Activated CD4-positive, alpha-beta memory T cell treated with anti-CD3 and anti-CD28 coated beads for 36 hours (primary cell): ENCODE measurements around the gene SNAPC4. TPM values are rescaled to one million over a fixed set of nuclear protein-coding genes. Genes with fewer than 3 reads are reported as not detected.

Experiments
- CTCF ChIA-PET: fragments of 350-600 bp; sonication (Branson Sonifier 250); formaldehyde crosslinking; loops from one replicate; lab custom pipeline; 2021; ENCODE audit warnings: antibody characterized with exemption, inconsistent platforms; lab: Charles Lee
- POLR2A ChIA-PET: fragments of 350-600 bp; sonication (Branson Sonifier 250); formaldehyde crosslinking; loops from one replicate; lab custom pipeline; 2021; ENCODE audit warnings: antibody characterized with exemption; lab: Charles Lee
- DNase-seq: peaks from one replicate; pipeline ENCODE4 v3.0.0-alpha.2; 2020
- H3K27ac Mint-ChIP-seq: one replicate; pipeline ENCODE4 v1.8.0; 2021; ENCODE audit warnings: mixed read lengths
- H3K27me3 Mint-ChIP-seq: one replicate; pipeline ENCODE4 v1.8.0; 2021; ENCODE audit warnings: mixed read lengths
- H3K36me3 Mint-ChIP-seq: one replicate; pipeline ENCODE4 v1.8.0; 2021; ENCODE audit warnings: mixed read lengths
- H3K4me1 Mint-ChIP-seq: one replicate; pipeline ENCODE4 v1.8.0; 2021; ENCODE audit warnings: low read depth, mixed read lengths
- H3K4me3 Mint-ChIP-seq: one replicate; pipeline ENCODE4 v1.8.0; 2021; ENCODE audit warnings: mild to moderate bottlenecking, mixed read lengths
- H3K9me3 Mint-ChIP-seq: one replicate; pipeline ENCODE4 v1.8.0; 2021; ENCODE audit warnings: mixed read lengths
- intact Hi-C: fragments of 100-400 bp; cut with micrococcal nuclease; formaldehyde crosslinking; loops from one replicate; pipeline ENCODE4 v1.15.1; 2023
- total RNA-seq, 2 experiments: library from RNA; stranded (reverse); gene quantifications; one replicate each; pipeline ENCODE4 v1.2.3, GENCODE V29; 2021

Gene SNAPC4
- total RNA-seq, 2 experiments from 2014 or later: 13.9 to 14.3 TPM

DNA sequence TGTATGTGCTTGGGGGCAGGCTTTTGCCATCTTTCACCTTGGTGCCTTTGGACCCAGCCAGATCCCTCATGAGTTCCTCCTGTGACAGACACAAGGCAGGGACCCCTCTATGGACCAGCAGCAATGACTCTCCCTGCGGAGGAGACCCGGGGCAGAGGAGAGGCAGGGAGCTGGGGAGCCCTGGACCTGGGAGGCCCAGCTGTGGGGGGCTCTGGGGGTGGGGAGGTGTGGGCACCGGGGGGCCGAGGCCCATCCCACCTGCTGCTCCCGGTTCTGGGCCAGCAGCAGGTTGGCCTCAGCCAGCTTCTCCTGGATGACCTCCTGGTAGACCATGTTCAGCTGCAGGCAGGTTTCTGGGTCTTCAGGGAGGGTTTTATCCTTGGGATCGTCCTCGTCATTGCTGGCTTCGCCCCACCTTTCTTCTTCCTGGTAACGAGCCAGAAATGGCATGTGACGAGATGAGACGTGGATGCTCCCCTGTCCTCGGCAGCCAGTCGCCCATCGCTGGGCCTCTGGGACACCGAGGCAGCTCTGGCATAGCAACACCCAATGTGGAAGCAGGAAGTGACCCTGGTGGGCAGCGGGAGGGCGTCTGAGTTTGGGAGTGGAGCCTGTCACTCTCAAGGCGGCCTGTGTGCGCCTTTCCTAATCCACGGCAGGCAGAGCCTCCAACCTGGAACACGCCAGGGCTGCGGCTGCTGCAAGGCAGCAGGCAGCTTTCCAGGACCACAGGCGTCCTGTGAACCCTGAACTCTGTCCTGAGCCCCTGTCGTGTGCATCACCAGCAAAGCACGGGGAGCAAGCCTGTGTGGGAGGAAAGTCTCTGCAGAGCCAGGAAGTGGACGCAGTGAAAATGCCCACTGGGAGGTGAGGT, 4.4 kb downstream of the SNAPC4 start:
- Mint-ChIP-seq H3K36me3 (peaks cover 35% of the 10 kb centered on the region), H3K4me3 (no peak overlapping the region), H3K27ac (no peak overlapping the region), H3K9me3 (no peaks in the 10 kb centered on the region), H3K4me1 (peaks cover 19% of the 10 kb centered on the region), H3K27me3 (no peaks in the 10 kb centered on the region)
- ChIA-PET CTCF (interaction anchor here (0.9 kb wide), 1 partner anchor 33 kb away, joined by 3 read pairs; no protein-coding TSS in a partner anchor), POLR2A (no interaction called here)
- intact Hi-C loops: no loop called here
- DNase-seq: no peak

DNA sequence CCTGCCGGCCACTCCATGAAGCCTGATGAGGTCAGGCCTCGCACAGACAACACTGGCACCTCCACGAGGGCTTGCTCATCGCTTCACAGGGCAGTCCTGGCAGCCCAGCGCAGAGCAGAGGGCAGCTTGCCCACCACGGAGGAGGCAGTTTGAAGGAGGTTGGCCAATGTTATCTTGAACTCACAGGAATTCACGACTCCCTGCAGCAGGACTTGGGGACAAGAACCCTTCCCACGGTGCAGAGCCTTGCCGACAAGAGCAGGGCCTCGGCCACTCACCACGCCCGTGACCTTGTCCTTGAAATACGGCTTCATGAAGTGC, 5.0 kb downstream of the SNAPC4 start:
- Mint-ChIP-seq H3K27ac (no peak overlapping the region), H3K4me3 (no peak overlapping the region), H3K27me3 (no peaks in the 10 kb centered on the region), H3K9me3 (no peaks in the 10 kb centered on the region), H3K36me3 (peaks cover 35% of the 10 kb centered on the region), H3K4me1 (peaks cover 17% of the 10 kb centered on the region)
- ChIA-PET CTCF (interaction anchor here (0.9 kb wide), 1 partner anchor 32 kb away, joined by 3 read pairs; no protein-coding TSS in a partner anchor), POLR2A (no interaction called here)
- DNase-seq: no peak
- intact Hi-C loops: no loop called here

DNA sequence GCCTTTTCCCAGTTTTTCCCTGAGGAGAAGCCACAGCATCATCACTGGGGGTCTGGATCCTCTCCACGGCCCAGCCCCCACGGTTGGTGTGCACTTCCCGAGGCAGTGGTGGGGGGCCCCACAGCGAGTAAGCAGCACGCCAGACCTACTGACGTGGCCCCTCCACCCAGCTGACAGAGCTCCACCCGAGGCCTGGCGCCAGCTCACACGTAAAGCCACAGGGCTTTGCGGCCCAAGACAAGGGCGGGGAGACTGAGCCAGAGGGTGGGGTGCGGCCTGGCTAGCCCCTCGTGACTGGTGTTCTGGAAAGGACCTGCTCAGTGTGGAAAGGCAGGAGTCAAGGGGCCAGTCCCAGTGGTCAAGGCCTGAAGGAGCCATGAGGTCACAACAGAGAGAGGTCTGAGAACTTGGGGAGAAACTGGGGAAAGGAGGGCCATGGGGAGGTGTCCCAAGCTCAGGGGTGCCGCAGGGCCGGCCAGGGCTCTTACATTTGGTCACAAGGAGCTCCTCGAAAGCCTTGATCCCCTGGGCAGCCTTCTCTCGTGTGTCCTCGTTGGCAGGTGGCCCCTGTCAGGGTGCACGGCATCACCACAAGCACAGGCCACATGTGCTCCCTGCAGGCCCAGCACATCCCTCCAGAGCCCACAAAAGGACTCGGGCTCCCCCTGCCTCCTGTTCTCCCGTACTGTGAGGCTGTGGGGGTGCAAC, 5.5 kb downstream of the SNAPC4 start:
- POLR2A ChIA-PET: no interaction called here
- Mint-ChIP-seq H3K27me3 (no peaks in the 10 kb centered on the region), H3K36me3 (peaks cover 37% of the 10 kb centered on the region), H3K9me3 (no peaks in the 10 kb centered on the region), H3K27ac (no peak overlapping the region), H3K4me1 (peaks cover 17% of the 10 kb centered on the region), H3K4me3 (no peak overlapping the region)
- no peak for DNase-seq
- intact Hi-C loops: no loop called here
- CTCF ChIA-PET: interaction anchor here (0.6 kb wide), 1 partner anchor 32 kb away, joined by 3 read pairs; no protein-coding TSS in a partner anchor

DNA sequence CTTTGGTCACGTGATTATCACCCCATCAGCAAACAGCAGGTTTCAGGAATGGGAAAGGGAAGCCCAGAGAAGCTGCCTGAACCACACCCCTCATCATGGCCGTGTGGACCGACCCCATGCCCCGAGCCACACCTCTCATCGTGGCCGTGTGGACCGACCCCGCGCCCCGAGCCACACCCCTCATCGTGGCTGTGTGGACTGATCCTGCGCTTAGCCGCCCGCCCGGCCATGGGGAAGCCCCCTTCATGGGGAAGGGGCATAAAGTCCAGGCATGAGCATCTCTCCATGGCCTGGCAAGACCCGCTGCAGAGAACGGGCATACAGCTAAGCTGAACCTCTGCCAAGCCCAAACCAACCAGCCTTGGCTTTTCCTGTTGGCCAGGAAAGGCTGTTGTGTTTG, 6.4 kb downstream of the SNAPC4 start:
- POLR2A ChIA-PET: no interaction called here
- no peaks in the 10 kb centered on the region for H3K27me3 Mint-ChIP-seq
- H3K9me3 Mint-ChIP-seq: no peaks in the 10 kb centered on the region
- DNase-seq: no peak
- CTCF ChIA-PET: interaction anchor here (0.6 kb wide), 1 partner anchor 31 kb away, joined by 3 read pairs; no protein-coding TSS in a partner anchor
- peaks cover 36% of the 10 kb centered on the region for H3K36me3 Mint-ChIP-seq
- no peak overlapping the region for H3K4me3 Mint-ChIP-seq
- no peak overlapping the region for H3K27ac Mint-ChIP-seq
- intact Hi-C loops: no loop called here
- H3K4me1 Mint-ChIP-seq: peaks cover 9% of the 10 kb centered on the region

DNA sequence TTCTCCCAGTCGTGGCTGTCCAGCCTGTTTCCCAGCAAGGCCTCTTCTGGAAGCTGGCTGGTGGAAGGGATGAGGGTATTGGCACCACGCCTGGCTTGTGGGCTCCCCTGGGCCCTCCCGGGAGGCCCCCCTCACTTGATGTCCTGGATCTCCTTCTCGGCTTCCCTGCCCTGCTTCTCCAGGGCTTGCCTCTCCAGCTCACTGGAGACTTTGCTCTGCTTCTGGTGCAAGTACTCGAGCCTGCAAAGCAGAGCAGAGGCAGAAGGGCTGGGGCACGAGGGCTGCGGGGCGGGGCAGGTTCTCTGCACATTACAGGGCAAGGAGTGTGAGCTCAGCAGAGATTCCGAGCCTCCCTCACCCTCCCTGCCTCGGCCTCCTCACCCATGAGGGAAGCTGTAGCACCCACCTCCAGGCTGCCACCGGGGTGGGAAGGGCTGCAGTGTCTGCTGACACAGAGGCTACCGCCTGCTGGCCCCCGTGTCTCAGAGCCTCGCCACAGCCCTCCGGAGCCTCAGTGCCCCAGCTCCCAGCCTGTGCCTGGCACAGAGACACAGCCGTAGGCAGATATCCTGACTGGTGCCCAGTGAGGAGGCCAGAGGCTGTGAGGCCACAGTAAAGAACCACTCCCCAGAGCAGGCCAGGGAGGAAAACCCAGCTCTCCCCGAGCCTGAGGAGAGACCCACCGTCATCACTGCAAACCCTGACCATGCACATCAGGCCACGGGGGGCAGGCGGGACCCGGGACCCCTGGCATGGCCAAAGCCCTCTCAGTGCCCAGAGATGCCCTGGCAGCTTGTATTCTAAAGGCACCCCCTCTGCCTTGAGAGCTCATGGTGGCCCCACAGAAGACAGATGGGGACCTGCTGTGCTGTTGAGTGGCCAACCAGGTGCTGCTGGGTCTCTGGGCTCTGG, 7.2 kb downstream of the SNAPC4 start:
- ChIA-PET POLR2A (no interaction called here), CTCF (interaction anchor here (1.4 to 1.7 kb wide), 2 partner anchors 8 to 30 kb away, joined by 3 to 4 read pairs; partner anchors contain the start of gene DNLZ)
- intact Hi-C loops: no loop called here
- H3K27me3 Mint-ChIP-seq: no peaks in the 10 kb centered on the region
- H3K36me3 Mint-ChIP-seq: peaks cover 34% of the 10 kb centered on the region
- H3K4me1 Mint-ChIP-seq: peaks cover 3% of the 10 kb centered on the region
- H3K4me3 Mint-ChIP-seq: no peak overlapping the region
- DNase-seq: no peak
- H3K27ac Mint-ChIP-seq: no peak overlapping the region
- H3K9me3 Mint-ChIP-seq: no peaks in the 10 kb centered on the region

DNA sequence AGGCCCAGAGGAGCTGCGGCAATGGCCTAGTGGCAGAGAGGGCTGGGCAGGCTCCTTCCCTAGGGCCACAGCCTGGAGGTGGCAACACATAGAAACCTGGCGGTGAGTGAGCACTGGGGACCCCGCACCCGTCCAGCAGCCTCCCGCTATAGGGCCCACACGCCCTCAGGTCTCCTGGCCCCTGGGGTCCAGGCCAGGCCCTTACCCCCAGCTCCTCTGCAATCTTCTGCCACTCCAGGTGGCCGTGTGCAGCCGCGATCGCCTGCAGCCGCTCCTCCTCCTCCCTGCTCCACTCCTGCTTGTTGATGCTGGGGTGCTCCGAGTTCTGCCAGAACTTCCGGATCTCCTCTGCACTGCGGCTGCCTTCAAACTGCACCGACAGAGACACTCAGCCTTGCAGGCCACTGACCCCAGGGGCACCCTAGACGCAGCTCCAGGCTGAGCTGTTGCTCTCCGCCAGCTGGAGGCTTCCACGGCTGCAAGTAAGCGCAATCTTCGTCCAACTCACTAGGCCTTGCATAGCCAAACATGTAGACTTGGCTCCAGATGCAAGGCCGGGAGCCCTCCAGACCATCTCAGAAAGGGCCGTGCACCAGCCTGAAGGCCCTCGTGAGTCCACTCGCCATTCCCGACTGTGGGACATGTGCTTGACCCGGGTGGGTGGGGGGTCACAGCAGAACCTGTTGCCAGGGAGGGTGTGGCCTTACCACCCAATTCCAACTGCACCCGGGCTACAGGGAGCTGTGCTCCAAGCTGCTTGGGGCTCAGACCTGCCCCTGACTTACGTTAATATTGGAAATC, 8.0 kb downstream of the SNAPC4 start:
- Mint-ChIP-seq H3K36me3 (peaks cover 36% of the 10 kb centered on the region), H3K9me3 (no peaks in the 10 kb centered on the region), H3K27me3 (no peaks in the 10 kb centered on the region), H3K4me1 (peaks cover under 1% of the 10 kb centered on the region), H3K4me3 (no peak overlapping the region), H3K27ac (no peak overlapping the region)
- intact Hi-C loops: no loop called here
- POLR2A ChIA-PET: no interaction called here
- CTCF ChIA-PET: interaction anchor here (0.9 to 1.7 kb wide), 4 partner anchors 9 to 29 kb away, joined by 3 to 4 read pairs (median 4); partner anchors contain the start of gene DNLZ
- DNase-seq: no peak

DNA sequence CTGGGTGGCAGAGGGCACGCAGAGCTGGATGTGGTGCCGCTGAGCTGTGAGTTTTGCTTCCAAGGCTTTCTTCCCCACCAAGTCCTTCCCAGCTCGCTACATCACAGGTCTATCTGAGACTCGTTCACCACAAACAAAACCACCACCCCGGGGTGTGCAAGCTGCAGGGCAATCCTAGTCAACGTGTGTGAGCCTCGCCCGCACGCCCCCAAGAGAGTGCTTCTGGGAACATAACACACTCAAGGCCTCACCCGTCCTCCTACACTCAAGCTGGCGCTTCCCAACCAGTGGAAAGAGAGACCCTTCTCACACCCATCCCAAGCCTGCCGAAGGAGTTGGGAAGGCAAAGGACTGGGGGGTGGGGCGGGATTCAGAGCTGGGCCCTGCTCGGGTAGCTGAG, 10.6 kb downstream of the SNAPC4 start:
- intact Hi-C loops: no loop called here
- Mint-ChIP-seq H3K4me1 (peaks cover 2% of the 10 kb centered on the region), H3K27ac (no peak overlapping the region), H3K36me3 (peaks cover 36% of the 10 kb centered on the region), H3K27me3 (no peaks in the 10 kb centered on the region), H3K4me3 (no peak overlapping the region), H3K9me3 (no peaks in the 10 kb centered on the region)
- POLR2A ChIA-PET: no interaction called here
- DNase-seq: no peak
- CTCF ChIA-PET: interaction anchor here (1.1 kb wide), 1 partner anchor 26 kb away, joined by 3 read pairs; the partner anchor contains the start of gene DNLZ

DNA sequence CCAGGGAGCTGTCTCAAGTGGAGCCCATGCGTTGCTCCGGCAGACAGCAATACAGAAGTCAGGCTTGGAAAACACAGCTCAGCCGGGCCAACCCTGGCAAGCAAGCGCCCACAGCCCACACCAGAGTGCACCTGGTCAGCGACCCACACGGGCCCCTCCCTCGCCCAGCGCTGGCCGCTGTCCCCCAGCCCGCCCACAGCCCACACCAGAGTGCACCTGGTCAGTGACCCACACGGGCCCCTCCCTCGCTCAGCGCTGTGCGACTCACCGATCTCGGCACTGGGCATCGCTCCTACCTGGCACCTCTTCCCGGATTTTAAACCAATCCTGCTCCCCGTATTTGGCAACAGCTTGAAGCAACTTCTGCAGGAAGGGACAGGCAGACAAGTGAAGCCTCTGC, 12.8 kb downstream of the SNAPC4 start:
- DNase-seq: no peak
- Mint-ChIP-seq H3K27ac (no peak overlapping the region), H3K4me1 (peaks cover 2% of the 10 kb centered on the region), H3K9me3 (no peaks in the 10 kb centered on the region), H3K27me3 (no peaks in the 10 kb centered on the region), H3K36me3 (peaks cover 37% of the 10 kb centered on the region), H3K4me3 (no peak overlapping the region)
- ChIA-PET POLR2A (interaction anchor here (1.0 kb wide), 1 partner anchor 12 kb away, joined by 3 read pairs; no protein-coding TSS in a partner anchor), CTCF (interaction anchor here (0.6 kb wide), 1 partner anchor 101 kb away, joined by 3 read pairs; no protein-coding TSS in a partner anchor)
- intact Hi-C loops: no loop called here

DNA sequence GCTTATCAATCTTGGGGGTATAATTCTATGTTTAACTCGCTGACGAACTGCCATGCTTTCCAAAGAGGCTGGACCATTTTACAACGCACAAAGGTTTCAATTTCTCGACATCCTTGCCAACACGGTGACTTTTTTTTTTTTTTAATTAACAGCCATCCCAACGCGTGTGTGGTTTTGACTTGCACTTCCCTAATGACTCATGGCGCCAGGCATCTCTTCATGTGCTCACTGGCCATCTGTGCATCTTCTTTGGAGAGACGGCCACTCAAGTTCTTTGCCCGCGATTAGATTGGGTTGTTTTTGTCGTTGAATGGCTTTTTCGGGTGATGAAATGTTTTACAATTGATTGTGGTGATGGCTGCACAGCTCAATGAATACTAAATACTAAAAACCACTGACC, 14.0 kb downstream of the SNAPC4 start:
- intact Hi-C loops: no loop called here
- DNase-seq: no peak
- Mint-ChIP-seq H3K36me3 (peaks cover 29% of the 10 kb centered on the region), H3K4me1 (peaks cover 2% of the 10 kb centered on the region), H3K4me3 (no peak overlapping the region), H3K27ac (no peak overlapping the region), H3K27me3 (no peaks in the 10 kb centered on the region), H3K9me3 (no peaks in the 10 kb centered on the region)
- CTCF ChIA-PET: interaction anchor here (1.0 kb wide), 1 partner anchor 23 kb away, joined by 4 read pairs; the partner anchor contains the start of gene DNLZ
- POLR2A ChIA-PET: interaction anchor here (0.6 kb wide), 1 partner anchor 765 kb away, joined by 3 read pairs; no protein-coding TSS in a partner anchor

DNA sequence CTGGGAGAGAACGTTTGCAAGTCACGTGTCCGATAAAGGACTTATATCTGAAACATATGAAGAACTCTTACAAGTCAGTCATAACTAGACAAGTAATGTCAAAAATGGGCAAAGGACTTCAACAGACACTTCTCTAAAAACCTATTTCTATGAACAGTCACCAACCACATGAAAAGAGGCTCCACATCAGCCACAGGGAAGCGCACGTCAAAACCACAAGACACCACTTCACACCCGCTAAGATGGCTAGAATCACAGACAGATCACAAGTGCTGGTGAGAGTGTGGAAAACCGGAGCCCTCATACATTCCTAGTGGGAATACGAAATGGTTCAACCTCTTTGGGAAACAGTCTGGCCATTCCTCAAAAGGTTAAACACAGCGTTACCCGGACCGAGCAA, 15.0 kb downstream of the SNAPC4 start:
- H3K27ac Mint-ChIP-seq: no peak overlapping the region
- H3K9me3 Mint-ChIP-seq: no peaks in the 10 kb centered on the region
- H3K4me1 Mint-ChIP-seq: peaks cover 2% of the 10 kb centered on the region
- H3K4me3 Mint-ChIP-seq: no peak overlapping the region
- no peaks in the 10 kb centered on the region for H3K27me3 Mint-ChIP-seq
- no peak for DNase-seq
- intact Hi-C loops: no loop called here
- POLR2A ChIA-PET: no interaction called here
- peaks cover 29% of the 10 kb centered on the region for H3K36me3 Mint-ChIP-seq
- CTCF ChIA-PET: interaction anchor here (1.0 kb wide), 1 partner anchor 22 kb away, joined by 4 read pairs; the partner anchor contains the start of gene DNLZ

DNA sequence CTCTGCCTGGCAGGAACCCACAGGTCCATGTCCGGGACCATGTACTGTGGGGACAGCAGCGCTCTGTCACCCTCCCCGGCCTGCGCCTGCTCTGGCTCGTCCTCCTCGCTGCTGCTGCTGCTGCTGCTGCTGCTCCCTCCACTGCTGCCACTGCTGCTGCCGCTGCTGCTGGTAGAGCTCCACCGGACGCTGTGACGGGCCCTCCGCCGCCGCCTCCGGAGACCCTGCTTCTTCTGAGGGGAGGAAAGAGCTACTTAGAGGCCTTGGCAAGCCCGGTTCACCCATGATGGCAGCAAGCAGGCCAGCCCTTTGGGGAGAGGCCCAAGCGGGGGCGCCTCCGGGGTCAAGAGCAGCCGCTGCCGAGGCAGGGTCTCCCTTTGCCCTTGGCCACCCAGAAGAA, 16.5 kb downstream of the SNAPC4 start:
- no peaks in the 10 kb centered on the region for H3K9me3 Mint-ChIP-seq
- intact Hi-C loops: no loop called here
- peaks cover 2% of the 10 kb centered on the region for H3K4me1 Mint-ChIP-seq
- no peak for DNase-seq
- no peaks in the 10 kb centered on the region for H3K27me3 Mint-ChIP-seq
- H3K36me3 Mint-ChIP-seq: peaks cover 22% of the 10 kb centered on the region
- ChIA-PET POLR2A (no interaction called here), CTCF (no interaction called here)
- H3K27ac Mint-ChIP-seq: no peak overlapping the region
- H3K4me3 Mint-ChIP-seq: no peak overlapping the region
